D721Med (cell line): ENCODE data around the gene ACKR1.

ENCODE experiments used
- DNase-seq: peaks from one replicate; pipeline ENCODE4 v3.0.0; 2011; ENCODE audit warnings: low spot score; ENCODE audit not compliant: insufficient read length
- FAIRE-seq: peaks from 2 replicates; lab custom pipeline; 2011; peaks lifted over from hg19 to GRCh38; lab: Jason Lieb, UNC
- TF ChIP-seq, protein P1 (sequence below): IDR thresholded peaks from 2 replicates; pipeline ENCODE4 v1.5.1; 2012; ENCODE audit warnings: mild to moderate bottlenecking, control low read depth; ENCODE audit not compliant: insufficient read depth; ENCODE audit errors: missing control alignments

The ACKR1 gene

GRCh38 chr1:159208175-159208825 is 3.6 kb downstream of the ACKR1 start:
- DNase-seq = no peak

GRCh38 chr1:159209061-159209460 is 4.4 kb downstream of the ACKR1 start:
- no peak for FAIRE-seq
- no peak for DNase-seq
- TF ChIP-seq, protein P1, sequence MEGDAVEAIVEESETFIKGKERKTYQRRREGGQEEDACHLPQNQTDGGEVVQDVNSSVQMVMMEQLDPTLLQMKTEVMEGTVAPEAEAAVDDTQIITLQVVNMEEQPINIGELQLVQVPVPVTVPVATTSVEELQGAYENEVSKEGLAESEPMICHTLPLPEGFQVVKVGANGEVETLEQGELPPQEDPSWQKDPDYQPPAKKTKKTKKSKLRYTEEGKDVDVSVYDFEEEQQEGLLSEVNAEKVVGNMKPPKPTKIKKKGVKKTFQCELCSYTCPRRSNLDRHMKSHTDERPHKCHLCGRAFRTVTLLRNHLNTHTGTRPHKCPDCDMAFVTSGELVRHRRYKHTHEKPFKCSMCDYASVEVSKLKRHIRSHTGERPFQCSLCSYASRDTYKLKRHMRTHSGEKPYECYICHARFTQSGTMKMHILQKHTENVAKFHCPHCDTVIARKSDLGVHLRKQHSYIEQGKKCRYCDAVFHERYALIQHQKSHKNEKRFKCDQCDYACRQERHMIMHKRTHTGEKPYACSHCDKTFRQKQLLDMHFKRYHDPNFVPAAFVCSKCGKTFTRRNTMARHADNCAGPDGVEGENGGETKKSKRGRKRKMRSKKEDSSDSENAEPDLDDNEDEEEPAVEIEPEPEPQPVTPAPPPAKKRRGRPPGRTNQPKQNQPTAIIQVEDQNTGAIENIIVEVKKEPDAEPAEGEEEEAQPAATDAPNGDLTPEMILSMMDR = no peak

More at GRCh38 chr1:159208175-159208825, 3.6 kb downstream of the ACKR1 start:
- no peak for FAIRE-seq
- TF ChIP-seq, protein P1 = no peak

- TF ChIP-seq, protein P1 = peak; percentile 99
- DNase-seq (no peak), FAIRE-seq (peak; percentile 41)
Measured at GRCh38 chr1:159211331-159212136, 6.9 kb downstream of the ACKR1 start.

GRCh38 chr1:159212596-159212995 is 7.9 kb downstream of the ACKR1 start:
- TF ChIP-seq, protein P1 = no peak
- no peak for DNase-seq
- FAIRE-seq = no peak

- FAIRE-seq (peak; percentile 69), DNase-seq (no peak)
- TF ChIP-seq, protein P1 = peak; percentile 96
Measured at GRCh38 chr1:159214149-159214760, 9.6 kb downstream of the ACKR1 start.

- TF ChIP-seq, protein P1 = no peak
- no peak for FAIRE-seq
- DNase-seq = no peak
Measured at GRCh38 chr1:159218649-159219636, 14.3 kb downstream of the ACKR1 start.
